Measurements from ENCODE around the gene EHBP1.

Gene EHBP1

GRCh38 chr2:63049211-63049969, 343.9 kb downstream of the EHBP1 start:
- no peak for TF ChIP-seq CTCF (conservative IDR thresholded peaks at IDR 0.05; ENCODE audit: low read depth)
- POLR2A ChIA-PET (ENCODE audit: low non-redundant PET), result no interaction called here
- CTCF ChIA-PET, result interaction anchor here (0.7 kb wide), 1 partner anchor 1183 kb away, joined by 4 read pairs; no protein-coding TSS in a partner anchor
- no peak for DNase-seq (ENCODE audit: low spot score)
- H3K27ac ChIP-seq, result peak overlapping the region; percentile 85

GRCh38 chr2:63049970-63050333, 344.4 kb downstream of the EHBP1 start:
- ChIA-PET CTCF (no interaction called here), POLR2A (ENCODE audit: low non-redundant PET) (interaction anchor here (0.5 kb wide), 1 partner anchor 102 kb away, joined by 5 read pairs; no protein-coding TSS in a partner anchor)
- no peak for TF ChIP-seq CTCF (conservative IDR thresholded peaks at IDR 0.05; ENCODE audit: low read depth)
- DNase-seq (ENCODE audit: low spot score), result no peak
- peak overlapping the region; percentile 85 for H3K27ac ChIP-seq

- peak; percentile 96 for DNase-seq (ENCODE audit: low spot score)
- POLR2A ChIA-PET (ENCODE audit: low non-redundant PET), result interaction anchor here (0.5 kb wide), 1 partner anchor 101 kb away, joined by 5 read pairs; no protein-coding TSS in a partner anchor
- H3K27ac ChIP-seq, result peak within 1 kb of the TSS; percentile 85
- CTCF ChIA-PET, result no interaction called here
- no peak for TF ChIP-seq CTCF (conservative IDR thresholded peaks at IDR 0.05; ENCODE audit: low read depth)
These were observed 345.0 kb downstream of the EHBP1 start, which contains the start of gene OTX1 for GRCh38 chr2:63050334-63051041. OTX1 (plus strand) TSS chr2:63050830; CDS start chr2:63052991, 2,161 bp downstream.

- POLR2A ChIA-PET (ENCODE audit: low non-redundant PET), result no interaction called here
- DNase-seq (ENCODE audit: low spot score), result no peak
- TF ChIP-seq CTCF (conservative IDR thresholded peaks at IDR 0.05; ENCODE audit: low read depth), result no peak
- CTCF ChIA-PET, result interaction anchor here (0.5 to 0.7 kb wide), 3 partner anchors 30 to 1866 kb away, joined by 3 to 4 read pairs (median 3); no protein-coding TSS in a partner anchor
- peak overlapping the region; percentile 85 for H3K27ac ChIP-seq
These were observed 345.7 kb downstream of the EHBP1 start for GRCh38 chr2:63051042-63051794.

DNA sequence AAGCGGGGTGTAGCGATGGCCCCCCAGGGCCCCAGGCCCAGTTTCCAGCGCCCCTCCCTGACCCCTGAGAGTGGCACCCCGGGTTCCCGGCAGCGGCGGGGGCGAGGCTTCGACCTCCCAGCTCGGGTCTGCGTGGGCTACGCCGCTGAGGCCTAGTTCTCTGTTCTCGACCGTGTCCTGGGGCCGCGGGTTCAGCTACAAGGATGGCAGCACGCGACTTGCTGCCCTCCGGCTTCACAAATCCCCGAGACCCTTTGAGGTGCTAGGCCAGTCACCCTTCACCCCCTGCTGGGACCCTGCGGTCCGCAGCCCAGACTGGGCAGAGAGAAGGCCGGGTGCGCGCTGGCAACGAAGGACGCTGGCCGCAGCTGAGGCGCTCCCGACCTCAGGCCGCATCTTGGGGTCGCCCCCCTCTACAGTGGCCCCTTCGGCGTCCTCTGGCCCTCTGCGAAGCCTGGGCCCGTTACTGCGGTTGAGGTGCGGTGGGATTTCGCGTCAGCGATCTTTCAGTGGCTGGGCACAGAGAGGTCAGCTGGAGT, 346.4 kb downstream of the EHBP1 start:
- TF ChIP-seq CTCF (conservative IDR thresholded peaks at IDR 0.05; ENCODE audit: low read depth), result no peak
- DNase-seq (ENCODE audit: low spot score), result no peak
- H3K27ac ChIP-seq, result no peak overlapping the region
- CTCF ChIA-PET, result interaction anchor here (0.5 to 0.7 kb wide), 2 partner anchors 602 to 1867 kb away, joined by 3 read pairs; no protein-coding TSS in a partner anchor
- POLR2A ChIA-PET (ENCODE audit: low non-redundant PET), result no interaction called here
